NOMO-1 treated with DMSO at 0.1 percent for 48 hours (cell line): Measurements from ENCODE around the gene MYO1E.
"Not testable (repeated sequence)": the region's sequence is repeated elsewhere in the genome, so short reads cannot be mapped to it uniquely, and the experiment has no call there.

Source experiments
- DNase-seq: peaks from one replicate; lab custom pipeline; 2025; ENCODE audit not compliant: unreplicated experiment; lab: John Stamatoyannopoulos, UW

Gene MYO1E

DNA sequence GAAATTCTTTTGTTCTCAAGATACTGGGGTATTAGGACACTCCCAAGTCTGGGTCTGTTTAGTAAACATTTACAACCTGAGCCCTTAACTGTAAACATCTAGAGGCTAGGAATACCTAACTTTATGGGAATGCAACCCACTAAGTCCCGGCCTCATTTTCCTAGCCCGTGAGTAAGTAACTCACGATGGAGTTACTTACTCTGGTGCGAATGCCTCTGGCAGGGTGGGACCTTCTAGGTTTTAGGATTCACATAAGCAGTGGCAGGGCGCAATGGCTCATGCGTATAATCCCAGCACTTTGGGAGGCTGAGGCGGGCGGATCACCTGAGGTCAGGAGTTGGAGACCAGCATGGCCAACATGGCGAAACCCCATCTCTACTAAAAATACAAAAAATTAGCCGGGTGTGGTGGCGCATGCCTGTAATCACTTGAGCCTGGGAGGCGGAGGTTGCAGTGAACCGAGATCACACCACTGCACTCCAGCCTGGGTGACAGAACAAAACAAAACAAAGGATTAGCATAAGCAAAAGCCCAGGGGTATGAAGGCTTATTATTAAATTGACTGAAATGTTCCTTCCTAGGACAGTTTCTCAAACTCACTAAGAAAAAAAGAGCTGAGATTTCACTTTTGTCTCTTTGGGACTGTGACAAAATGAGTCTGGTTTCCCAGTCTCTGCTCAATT, 14.7 kb upstream of the MYO1E start:
- DNase-seq, result not testable (repeated sequence)

DNA sequence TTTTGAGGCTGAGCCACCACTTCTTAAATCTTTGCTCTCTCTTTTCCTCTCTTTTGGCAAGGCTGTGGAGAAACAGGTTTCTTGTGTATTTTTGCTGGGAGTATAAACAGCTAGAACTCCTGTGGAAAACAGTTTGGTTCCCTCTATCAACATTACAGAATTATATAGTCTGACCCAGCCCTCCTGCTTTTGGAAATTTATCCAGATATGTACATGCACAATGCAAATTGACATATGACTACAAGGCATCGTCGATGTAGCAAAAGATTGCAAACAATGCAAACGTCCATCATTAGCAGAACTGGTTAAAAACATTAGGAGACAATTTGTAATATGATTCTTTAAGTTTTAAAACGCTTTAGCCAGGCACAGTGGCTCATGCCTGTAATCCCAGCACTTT, 12.5 kb upstream of the MYO1E start:
- no peak for DNase-seq

DNA sequence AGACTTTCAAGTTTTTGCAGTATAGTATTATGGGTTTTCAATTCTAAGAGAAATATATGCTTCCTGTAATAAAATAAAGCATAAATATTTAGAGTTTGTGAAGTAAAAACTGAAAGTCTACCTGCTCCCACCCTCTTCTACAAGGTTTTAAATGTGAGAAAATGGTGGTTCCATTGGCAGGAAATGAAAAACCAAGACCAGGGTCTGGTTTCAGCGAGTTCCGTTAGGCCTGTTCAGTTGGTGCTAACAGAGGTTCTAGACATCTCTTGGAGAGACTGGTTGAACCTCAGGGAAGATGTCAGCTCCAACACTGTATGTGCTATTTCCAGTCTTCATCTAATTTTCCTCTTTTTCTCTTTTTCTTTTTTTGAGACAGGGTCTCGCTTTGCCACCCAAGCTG, 11.8 kb upstream of the MYO1E start:
- no peak for DNase-seq

DNA sequence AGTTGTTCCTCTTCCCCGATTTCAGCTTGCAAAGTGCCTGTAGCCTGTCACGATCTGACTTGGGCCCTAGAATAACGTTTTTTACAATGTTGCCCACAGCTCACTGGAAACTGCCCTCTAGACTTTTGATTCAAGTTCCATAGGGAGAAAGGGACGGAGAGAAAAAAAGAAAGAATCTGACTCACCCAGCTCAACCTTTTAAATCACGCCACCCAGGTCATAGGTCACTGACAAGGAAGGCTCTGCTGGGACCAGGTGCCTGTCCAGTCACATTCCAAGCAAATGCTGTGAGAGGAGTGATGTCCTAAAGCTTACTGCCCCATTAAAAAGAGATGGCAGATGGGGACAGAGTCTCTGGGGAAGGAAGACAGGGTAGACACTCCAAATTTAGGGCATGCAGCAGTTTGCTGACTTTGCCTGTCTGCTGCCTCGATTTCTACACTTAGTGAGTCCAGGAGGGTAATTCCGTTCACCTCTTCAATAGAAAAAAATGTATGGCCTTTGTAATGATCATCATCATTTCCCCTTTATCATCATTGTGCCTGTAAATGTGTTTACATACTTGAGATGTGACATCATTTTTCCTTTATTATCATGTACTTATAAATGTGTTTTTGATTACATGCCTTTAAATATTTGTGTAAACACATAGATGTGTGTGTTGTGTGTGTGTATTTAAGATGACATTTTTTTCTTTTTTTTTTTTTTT, 8.4 kb upstream of the MYO1E start:
- no peak for DNase-seq

DNA sequence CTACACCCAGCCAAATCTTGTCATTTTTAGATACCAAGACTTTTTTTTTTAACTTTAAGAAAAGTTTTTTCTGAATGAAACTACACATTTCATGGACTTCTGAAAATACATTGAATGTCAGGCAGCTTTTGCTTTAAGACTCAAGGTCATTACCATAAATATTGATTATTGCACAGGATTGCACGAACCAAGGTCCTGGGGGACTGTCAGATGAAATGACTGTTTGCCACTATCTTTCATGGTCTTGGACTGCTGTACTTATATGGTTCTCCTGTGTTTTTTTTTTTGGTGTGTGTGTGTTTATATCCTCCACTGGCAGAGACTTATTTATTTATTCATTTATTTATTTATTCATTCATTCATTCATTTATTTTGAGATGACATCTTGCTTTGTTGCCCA, 6.9 kb upstream of the MYO1E start:
- DNase-seq, result no peak

DNA sequence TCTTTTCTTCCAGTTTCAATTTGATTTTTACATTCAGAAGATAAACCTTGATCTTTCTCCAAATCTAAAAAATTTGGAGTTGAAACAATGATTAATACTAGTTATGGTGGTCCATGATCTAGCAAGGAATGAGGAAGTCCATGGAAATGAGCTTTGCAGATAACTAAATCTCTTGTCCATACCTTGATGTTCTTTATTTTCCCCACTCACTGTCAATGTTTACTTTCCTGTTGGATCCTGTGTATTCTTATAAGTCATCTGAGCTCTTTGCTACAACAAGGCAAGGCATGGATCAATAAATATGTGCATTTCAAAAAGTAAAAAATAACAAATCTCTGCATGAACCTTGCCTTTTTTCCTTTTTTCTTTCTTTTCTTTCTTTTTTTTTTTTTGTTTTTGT, 6.2 kb upstream of the MYO1E start:
- DNase-seq, result no peak

DNA sequence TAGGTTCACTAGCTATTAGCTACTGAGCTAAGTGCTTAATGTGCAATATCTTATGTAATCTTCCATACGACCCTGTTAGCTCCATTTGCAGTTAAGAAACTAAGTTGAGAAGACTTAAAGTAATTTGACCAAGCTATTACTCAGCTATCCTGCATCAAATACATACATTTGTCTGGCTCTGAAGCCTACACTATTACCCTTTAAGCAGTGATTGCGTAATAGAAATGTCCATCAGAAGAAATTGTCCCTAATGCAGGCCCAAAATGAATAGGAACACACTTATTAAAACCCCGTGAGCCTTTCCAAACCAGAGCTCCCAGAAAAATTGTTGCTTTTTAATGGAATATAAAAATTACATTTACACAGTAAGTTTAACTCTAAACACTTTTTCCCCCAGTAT, 5.3 kb upstream of the MYO1E start:
- no peak for DNase-seq

DNA sequence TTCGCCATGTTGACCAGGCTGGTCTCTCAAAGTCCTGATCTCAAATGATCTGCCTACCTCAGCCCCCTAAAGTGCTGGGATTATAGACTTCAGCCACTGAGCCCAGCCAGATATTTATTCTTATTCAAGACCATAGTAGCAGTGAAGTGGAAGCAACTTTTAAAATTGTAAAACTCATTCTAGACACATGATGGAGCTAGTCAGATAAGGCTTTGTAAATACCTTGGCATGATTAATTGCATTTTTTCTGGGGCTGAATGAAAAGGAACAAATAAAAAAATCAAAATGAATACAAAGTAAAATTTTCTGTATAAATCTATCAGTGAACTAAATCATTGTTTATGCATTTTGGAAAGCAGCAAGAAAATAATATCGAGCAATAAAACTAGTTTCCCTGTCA, 4.1 kb upstream of the MYO1E start:
- DNase-seq, result no peak

DNA sequence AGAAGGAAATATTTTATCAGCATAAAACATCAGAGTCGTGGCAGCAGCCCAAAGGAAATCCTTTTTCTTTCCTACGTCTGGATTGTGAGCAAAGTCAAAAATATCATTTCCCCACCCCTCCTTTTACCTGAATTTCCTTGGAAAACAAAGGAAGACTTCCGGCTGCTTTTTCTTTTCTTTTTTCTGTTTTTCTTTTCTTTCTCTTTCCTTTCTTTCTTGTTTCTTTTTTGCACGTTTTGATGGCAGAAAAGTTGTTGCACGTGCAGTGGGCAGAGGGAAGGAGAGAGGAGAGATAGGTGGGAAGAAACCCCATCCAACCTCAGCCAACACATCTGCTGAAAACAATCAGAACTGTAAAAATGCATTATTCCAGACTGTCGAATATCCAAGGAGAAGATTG, 544 bp upstream of the MYO1E start:
- no peak for DNase-seq

DNA sequence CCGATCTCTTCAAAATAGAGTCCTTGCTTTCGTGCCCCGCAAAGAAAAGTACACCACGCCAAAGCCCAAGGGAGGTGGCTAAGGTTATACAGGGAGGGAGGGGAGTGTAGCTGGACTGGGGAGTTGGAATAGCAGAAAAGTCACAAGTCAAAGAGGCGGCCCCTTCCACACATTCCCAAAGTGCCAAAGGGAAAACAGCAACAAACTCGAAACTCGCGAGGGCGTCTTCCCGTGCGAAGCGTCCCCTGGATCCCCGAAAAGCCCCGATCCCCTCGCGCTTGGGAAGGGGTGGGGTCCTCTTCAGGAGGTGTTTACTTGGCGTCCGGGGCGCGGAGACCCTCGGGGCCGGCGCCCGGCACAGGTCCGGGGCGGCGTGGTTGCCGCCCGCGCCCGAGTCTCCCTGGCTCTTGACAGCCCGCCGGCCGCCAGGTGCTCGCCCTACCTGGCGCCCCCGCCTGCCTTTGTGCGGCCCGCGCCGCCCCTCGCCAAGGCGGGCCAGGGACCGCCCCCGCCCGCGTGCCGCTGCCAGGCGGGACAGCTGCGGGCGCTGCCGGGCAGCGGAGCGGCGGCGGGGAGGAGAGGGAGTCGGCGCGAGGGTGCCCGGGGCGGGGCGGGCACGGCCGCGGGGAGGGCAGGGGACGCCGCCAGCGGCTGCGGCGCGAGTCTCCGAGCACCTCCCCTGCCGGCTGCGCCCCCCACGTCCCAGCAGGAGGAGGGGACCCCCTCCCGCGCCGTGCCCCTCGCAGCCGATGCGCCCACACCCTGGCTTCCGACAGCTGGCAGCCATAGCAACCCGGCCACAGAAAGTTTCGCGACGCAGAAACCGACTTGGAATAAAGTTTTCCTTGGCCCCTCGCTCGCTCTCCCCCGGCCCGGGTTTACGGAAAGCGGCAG, 966 bp downstream of the MYO1E start:
- no peak for DNase-seq

DNA sequence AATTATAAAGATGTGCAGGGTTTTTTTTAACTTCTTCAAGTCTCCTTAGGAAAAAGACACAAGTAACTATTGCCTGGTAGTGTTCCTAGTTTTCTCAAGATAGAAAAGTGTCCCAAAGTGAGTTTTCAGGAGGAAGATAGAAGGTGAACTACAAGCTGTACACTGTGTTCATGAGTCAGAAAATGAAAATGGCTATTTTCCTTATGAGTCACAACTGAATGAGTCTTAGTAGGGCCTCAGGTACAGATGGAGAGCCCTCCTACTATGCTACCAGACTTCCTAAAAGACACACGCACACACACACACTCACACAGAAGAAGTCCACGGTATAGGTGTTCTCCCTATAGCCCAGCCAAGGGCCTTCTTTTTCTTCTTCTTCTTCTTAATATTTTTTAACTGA, 3.1 kb downstream of the MYO1E start:
- no peak for DNase-seq

DNA sequence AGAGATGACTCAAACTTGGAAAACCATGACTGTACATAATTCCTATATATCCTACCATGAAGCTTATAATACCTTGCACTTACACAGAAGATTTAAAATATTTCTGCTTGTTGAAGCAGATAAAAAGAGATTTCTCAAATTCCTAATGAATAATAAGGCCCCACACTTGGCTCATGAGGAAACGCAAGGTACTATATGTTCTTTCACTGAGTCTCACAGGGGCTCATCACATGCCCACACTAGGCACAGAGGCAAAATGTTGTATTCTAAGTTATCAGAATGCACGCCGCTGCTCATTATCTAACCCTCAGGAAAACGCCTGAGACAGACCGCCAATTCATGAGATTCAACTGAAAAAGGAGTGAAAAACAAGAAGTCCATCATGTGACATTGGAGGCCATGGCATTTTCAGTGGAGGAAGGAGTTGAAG, 5.6 kb downstream of the MYO1E start:
- no peak for DNase-seq

DNA sequence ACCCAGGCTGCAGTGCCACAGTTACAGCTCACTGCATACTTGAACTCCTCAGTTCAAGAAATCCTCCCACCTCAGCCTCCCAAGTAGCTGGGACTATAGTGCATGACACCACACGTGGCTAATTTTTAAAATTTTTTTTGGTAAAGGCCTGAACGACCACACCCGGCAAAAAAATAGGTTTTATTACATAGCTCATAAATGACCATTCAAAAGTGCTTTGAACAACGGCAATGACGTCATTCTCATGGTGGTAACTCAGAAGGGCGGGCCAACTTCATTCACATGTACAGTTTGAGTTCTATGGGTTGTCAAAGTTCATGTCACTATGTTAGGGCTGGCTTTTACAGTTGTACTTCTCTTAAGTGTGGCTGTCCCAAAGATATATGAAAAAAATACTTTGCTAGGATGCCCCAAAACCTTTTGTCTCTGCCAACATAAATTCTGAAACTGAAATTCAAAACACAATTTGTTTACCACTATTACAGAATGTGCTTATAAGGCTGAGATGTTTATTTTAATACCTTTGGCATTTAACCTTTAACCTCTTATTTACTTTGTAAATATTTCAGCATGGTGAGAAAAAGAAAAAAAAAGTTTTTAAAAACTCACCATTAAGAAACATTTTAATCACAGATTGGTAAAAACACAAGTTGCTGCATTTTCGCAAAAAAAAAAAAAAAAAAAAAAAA, 6.2 kb downstream of the MYO1E start:
- DNase-seq, result no peak

DNA sequence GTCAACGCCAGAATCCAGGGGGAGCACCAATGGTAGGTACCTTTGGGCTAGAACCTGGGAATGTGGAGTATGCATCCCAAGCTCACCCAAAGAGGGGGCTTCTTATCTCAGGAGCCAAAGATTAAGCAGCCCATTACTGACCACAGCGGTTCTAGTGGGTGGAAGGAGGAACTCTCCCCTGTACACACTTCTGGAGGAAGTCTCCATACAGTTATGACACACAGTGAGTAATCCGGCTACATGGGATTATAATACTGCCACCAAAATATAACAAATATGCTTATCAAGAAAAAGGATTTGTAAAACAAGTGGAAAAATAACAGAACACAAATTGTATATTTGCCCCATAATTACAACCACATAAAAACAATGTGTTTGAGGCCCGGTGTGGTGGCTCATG, 8.4 kb downstream of the MYO1E start:
- peak; percentile 15 for DNase-seq

DNA sequence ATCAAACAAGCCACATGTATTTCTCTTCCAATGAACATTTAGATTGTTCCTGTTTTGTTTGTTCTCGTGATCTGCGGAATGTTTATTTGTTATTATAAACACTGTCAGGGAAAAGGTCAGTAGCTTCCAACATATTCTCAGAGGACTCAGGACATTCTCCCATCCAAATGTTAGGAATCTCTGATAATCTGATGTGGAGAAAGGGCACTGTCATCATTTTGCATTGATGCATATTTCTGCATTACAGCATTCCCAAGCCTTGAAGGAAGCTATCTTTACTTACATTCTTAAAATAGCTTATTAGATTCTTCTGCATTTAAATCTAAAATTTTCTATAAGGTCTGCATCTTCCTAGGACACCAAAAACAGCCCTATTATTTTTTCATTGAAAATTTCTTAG, 10.3 kb downstream of the MYO1E start:
- no peak for DNase-seq

DNA sequence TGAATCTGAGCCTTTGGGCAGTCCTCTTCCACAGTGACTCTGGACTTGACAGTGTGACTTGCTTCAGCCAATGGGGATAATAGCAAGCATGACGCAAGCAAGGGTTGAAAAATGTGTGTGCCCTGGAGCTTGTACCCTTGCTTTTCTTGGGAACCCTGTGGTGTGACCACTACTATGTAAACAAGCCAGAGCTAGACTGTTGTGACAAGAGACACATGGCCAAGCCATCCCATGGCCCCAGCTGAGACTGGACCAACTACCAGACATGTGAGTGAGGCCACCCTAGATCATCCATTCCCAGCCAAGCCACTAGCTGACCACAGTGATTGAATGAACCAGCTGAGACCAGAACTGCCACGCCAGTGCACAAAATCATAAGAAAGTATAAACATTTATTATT, 11.8 kb downstream of the MYO1E start:
- no peak for DNase-seq

DNA sequence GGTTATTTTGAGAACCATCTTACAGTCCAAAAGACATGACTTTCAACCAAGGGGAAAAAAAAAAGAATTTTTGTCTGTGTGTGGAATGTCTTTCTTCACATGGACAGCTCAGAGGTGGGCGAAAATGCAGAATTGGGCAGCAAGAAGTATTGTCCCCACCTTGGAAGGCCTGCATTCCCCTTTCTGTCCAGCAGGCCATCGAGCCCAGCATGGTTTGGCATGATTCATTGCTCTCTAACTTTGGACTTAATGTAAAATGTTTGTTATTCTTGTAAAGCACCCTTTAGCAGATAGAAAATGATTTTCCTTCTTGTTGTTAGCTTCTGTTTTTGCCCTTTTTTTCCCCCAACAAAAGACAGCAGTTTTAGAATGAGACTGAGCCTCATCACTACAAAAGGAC, 12.4 kb downstream of the MYO1E start:
- no peak for DNase-seq

DNA sequence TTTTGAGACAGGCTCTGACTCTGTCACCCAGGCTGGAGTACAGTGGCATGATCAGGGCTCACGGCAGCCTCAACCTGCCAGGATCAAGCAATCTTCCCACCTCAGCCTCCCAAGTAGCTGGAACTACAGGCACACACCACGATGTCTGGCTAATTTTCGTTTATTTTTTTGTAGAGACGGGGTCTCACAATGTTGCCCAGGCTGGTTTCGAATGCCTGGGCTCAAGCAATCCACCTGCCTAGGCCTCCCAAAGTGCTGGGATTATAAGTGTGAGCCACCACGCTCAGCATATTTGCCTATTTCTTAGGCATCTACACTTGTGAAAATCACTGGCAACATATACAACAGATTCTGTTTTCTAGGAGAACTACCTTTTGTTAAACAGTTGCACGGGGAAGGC, 16.9 kb downstream of the MYO1E start:
- no peak for DNase-seq

DNA sequence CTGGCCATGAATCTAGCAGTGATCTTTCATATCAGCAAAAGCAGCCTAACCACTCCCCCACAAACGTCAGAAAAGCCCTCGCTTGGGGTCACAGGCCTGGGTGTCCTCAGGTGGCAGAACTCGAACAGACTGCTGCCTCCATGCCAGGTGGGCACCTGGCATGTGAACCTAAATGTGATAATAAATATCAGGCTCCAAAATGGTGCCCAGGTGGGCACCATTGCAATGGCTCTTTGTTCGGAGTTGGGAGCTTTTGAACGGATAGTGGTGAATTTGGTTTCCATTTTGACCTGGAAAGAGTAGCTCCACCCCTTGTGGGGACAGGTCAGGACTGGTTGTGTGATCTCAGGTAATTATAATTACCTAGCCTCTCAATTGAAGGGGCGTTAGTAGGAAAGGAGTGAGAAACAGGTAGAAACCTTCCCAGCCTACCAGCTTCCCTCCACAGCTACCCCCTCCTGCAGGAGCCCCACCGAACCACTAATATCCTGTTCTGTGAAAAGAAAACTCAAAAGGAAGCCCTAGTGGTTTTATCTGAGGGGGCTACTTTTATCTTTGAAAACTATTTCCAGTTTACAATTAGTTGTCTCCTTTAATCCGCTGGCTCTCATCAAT, 18.1 kb downstream of the MYO1E start:
- no peak for DNase-seq

DNA sequence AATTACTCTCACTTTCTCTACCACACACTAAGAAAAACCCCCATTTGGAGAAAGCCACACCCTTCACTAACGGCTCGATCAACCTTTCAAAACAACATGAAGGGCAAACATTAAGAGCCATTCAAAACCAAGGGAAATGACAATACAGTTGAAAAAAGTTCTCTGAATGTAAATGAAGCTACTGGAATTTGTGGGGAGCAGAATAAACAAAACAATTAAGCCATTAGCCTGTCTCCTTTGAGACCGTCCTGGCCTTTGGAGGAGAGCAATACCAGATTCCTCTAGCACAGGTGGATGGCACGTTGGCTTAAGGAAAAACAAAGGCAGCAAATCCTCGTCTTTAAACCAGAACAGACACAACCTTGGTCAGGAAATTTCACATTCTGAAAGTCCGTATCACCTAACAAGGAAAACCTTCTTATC, 18.7 kb downstream of the MYO1E start:
- DNase-seq, result no peak

DNA sequence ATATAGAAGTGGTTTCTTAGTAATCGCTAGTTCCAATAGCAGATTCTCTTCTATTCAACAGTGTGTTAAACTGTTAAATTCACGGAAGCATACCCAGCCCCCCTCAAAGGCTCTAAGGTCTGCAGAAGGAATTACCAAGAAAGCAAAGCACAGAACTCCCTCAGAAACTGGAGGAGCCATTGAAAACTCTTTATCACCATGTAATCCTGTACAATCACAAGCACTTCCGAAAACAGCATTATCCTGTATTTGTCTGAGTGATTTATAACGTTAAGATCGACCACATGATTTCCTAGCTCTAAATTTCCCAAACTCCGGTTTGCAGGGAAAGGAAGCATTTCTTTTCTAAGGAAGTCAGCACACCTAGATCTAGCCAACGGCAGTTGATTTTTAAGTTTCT, 20.0 kb downstream of the MYO1E start:
- no peak for DNase-seq
